ENCODE measurements around the gene LRMDA. TPM values are rescaled to one million over a fixed set of nuclear protein-coding genes. Genes with fewer than 3 reads are reported as not detected.

The LRMDA gene
- total and polyA plus RNA-seq, 2 of the 8 experiments (the other 6 are each of a cell fraction or from before 2014, with no cell fraction given) = 0.86 to 2.8 TPM

GRCh38 chr10:76542307-76542930 is 1111.0 kb downstream of the LRMDA start:
- CTCF ChIA-PET (ENCODE audit: partially characterized antibody) = interaction anchor here (0.5 to 0.6 kb wide), 2 partner anchors 441 to 892 kb away, joined by 3 read pairs; no protein-coding TSS in a partner anchor
- Histone ChIP-seq H3K4ac (replicated peaks; ENCODE audit: insufficient read length, low read depth, low read length) (no peak overlapping the region), H2BK120ac (replicated peaks; ENCODE audit: low read depth, low read length) (no peak overlapping the region), H2AK5ac (ENCODE audit: low read depth, low read length) (no peak overlapping the region), H3K27ac (ENCODE audit: low read depth, low read length) (no peak overlapping the region), H3K56ac (replicated peaks; ENCODE audit: insufficient read length, low read depth, low read length) (no peak overlapping the region), H4K8ac (ENCODE audit: extremely low read depth, insufficient read depth, low read length) (no peak overlapping the region), H2BK20ac (ENCODE audit: low read length) (no peak overlapping the region), H4K20me1 (replicated peaks in 1 of 2; ENCODE audit: control insufficient read depth in 1 of 2, insufficient read depth in 2 of 2, low read length in 2 of 2) (no peaks in the 10 kb centered on the region), H3K23me2 (ENCODE audit: low read depth, low read length) (no peaks in the 10 kb centered on the region), H3K27me3 (replicated peaks in 1 of 4; ENCODE audit: control insufficient read depth in 3 of 4, extremely low read depth in 1 of 4, insufficient read depth in 3 of 4, low read length in 3 of 4) (no peaks in the 10 kb centered on the region), H3K4me1 (replicated peaks in 1 of 4; ENCODE audit: control insufficient read depth in 3 of 4, insufficient read depth in 4 of 4, low read length in 3 of 4) (no peaks in the 10 kb centered on the region), H3K23ac (ENCODE audit: insufficient read length) (no peak overlapping the region), H2BK5ac (ENCODE audit: low read depth, low read length) (no peak overlapping the region), H3K36me3 (ENCODE audit: control insufficient read depth in 2 of 4, insufficient read depth in 4 of 4, low read length in 3 of 4) (no peaks in the 10 kb centered on the region), H3K9me3 (ENCODE audit: insufficient read depth in 2 of 2, low read depth in 1 of 2, low read length in 1 of 2) (no peaks in the 10 kb centered on the region), H4K5ac (ENCODE audit: insufficient read length, low read depth, low read length) (no peak overlapping the region), H3K14ac (ENCODE audit: insufficient read length) (no peak overlapping the region), H3K4me2 (ENCODE audit: insufficient read depth in 1 of 2, low read depth in 2 of 2, low read length in 2 of 2) (no peak overlapping the region), H2AFZ (ENCODE audit: low read length) (no peak overlapping the region), H3K4me3 (ENCODE audit: extremely low read depth in 1 of 4, insufficient read depth in 2 of 4, low read depth in 3 of 4, low read length in 4 of 4) (no peak overlapping the region), H3K9ac (replicated peaks in 1 of 4; ENCODE audit: extremely low read depth in 1 of 4, low read depth in 3 of 4, low read length in 3 of 4) (no peak overlapping the region), H2BK12ac (ENCODE audit: low read depth, low read length) (no peak overlapping the region), H3K79me2 (ENCODE audit: control insufficient read depth in 1 of 2, insufficient read depth in 2 of 2, low read length in 2 of 2) (no peaks in the 10 kb centered on the region), H2BK15ac (ENCODE audit: low read length) (no peak overlapping the region), H4K91ac (replicated peaks; ENCODE audit: insufficient read length, low read length) (no peak overlapping the region), H3K18ac (ENCODE audit: extremely low read depth, low read length) (no peak overlapping the region), H3K79me1 (ENCODE audit: low read depth, low read length) (no peaks in the 10 kb centered on the region)
- FAIRE-seq (no peak), DNase-seq (ENCODE audit: low read depth in 1 of 2, low spot score in 2 of 2) (no peak)
- POLR2A ChIA-PET (ENCODE audit: partially characterized antibody) = no interaction called here
- 94% methylated on average over 6 of the region's 6 CpGs; no CpG with 5 or more reads in 1 of the 2 experiments for WGBS, 2 experiments (ENCODE audit: extremely low coverage in 1 of 2, insufficient coverage in 1 of 2, insufficient read length in 1 of 2, insufficient replicate concordance in 2 of 2, low coverage in 1 of 2, low lambda C conversion rate in 2 of 2, missing lambda C conversion rate in 1 of 2)
- TF ChIP-seq SP2 (IDR thresholded peaks at IDR 0.05; ENCODE audit: low read length) = no peak
- no peak for TF ChIP-seq ATF3 (IDR thresholded peaks at IDR 0.05; ENCODE audit: insufficient read depth, low read depth, low read length)
- no peak for TF ChIP-seq BCL11A (IDR thresholded peaks at IDR 0.05; ENCODE audit: low read depth in 2 of 2, low read length in 2 of 2)
- TF ChIP-seq CBX5 (IDR thresholded peaks at IDR 0.05; ENCODE audit: low read depth, low read length) = no peak
- no peak for TF ChIP-seq CEBPB (IDR thresholded peaks at IDR 0.05; ENCODE audit: low read depth, low read length)
- no peak for TF ChIP-seq RBBP5 (IDR thresholded peaks at IDR 0.05; ENCODE audit: borderline replicate concordance, low read depth, low read length)
- TF ChIP-seq MAX (IDR thresholded peaks at IDR 0.05) = no peak
- no peak for TF ChIP-seq POLR2AphosphoS5 (IDR thresholded peaks at IDR 0.05; ENCODE audit: low read depth, low read length)
- no peak for TF ChIP-seq SIX5 (IDR thresholded peaks at IDR 0.05; ENCODE audit: low read depth, low read length)
- no peak for TF ChIP-seq EGR1 (IDR thresholded peaks at IDR 0.05; ENCODE audit: borderline replicate concordance, low read depth, low read length)
- no peak for TF ChIP-seq BRCA1 (IDR thresholded peaks at IDR 0.05; ENCODE audit: low read depth, low read length)
- no peak for TF ChIP-seq RAD21 (IDR thresholded peaks at IDR 0.05 in 1 of 2, conservative IDR thresholded peaks at IDR 0.05 in 1 of 2; ENCODE audit: low read depth in 2 of 2, low read length in 2 of 2)
- TF ChIP-seq E2F6 (IDR thresholded peaks at IDR 0.05) = no peak
